ENCODE data around the gene ADPRS.

DNA sequence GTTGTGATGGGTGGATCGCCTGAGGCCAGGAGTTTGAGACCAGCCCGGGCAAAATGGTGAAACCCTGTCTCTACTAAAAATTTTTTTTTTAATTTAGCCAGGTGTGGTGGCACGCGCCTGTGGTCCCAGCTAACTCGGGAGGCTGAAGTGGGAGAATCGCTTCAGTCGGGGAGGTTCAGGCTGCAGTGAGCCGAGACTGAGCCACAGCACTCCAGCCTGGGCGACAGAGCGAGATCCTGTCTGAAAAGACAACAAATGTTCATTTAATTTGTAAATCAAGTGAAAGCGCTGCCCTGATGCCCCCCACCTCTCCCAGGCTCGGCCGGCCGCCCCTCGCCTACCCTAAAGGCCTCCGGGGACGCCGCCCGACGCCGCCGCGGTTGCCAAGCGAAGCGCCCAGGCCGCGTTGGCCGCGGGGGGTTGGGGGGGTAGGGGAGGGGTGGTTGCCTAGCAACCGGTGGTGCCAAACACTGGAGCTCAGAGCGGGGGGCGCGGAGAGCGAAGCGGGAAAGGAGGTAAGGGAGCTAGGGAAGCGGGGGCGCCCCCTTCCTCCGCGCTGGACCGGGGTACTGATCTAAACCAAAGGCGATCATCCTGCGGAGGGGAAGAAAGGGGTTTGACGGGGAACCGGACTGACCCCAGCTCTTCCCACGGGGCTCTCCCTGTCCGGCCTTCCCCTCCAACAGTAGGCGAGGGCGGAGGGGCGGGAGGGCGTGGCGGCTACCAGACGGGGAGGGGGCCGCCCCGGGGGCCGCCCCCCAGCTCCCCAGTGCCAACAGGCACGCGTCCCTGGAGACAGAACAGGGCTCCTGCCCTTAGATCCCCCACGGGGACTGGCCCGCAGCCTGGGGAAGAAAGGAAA, 4.8 kb upstream of the ADPRS start, which contains the start of gene TEKT2:
- TF ChIP-seq, protein P1, sequence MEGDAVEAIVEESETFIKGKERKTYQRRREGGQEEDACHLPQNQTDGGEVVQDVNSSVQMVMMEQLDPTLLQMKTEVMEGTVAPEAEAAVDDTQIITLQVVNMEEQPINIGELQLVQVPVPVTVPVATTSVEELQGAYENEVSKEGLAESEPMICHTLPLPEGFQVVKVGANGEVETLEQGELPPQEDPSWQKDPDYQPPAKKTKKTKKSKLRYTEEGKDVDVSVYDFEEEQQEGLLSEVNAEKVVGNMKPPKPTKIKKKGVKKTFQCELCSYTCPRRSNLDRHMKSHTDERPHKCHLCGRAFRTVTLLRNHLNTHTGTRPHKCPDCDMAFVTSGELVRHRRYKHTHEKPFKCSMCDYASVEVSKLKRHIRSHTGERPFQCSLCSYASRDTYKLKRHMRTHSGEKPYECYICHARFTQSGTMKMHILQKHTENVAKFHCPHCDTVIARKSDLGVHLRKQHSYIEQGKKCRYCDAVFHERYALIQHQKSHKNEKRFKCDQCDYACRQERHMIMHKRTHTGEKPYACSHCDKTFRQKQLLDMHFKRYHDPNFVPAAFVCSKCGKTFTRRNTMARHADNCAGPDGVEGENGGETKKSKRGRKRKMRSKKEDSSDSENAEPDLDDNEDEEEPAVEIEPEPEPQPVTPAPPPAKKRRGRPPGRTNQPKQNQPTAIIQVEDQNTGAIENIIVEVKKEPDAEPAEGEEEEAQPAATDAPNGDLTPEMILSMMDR (IDR thresholded peaks at IDR 0.05; ENCODE audit: borderline replicate concordance, extremely low read depth, low read length, poor library complexity, severe bottlenecking) = no peak
- no peak for TF ChIP-seq EZH2 (IDR thresholded peaks at IDR 0.05; ENCODE audit: borderline replicate concordance, low read depth, low read length, severe bottlenecking)

Data from DND-41 (cell line).